ENCODE measurements around the gene SP2.

- TF ChIP-seq, protein P1, sequence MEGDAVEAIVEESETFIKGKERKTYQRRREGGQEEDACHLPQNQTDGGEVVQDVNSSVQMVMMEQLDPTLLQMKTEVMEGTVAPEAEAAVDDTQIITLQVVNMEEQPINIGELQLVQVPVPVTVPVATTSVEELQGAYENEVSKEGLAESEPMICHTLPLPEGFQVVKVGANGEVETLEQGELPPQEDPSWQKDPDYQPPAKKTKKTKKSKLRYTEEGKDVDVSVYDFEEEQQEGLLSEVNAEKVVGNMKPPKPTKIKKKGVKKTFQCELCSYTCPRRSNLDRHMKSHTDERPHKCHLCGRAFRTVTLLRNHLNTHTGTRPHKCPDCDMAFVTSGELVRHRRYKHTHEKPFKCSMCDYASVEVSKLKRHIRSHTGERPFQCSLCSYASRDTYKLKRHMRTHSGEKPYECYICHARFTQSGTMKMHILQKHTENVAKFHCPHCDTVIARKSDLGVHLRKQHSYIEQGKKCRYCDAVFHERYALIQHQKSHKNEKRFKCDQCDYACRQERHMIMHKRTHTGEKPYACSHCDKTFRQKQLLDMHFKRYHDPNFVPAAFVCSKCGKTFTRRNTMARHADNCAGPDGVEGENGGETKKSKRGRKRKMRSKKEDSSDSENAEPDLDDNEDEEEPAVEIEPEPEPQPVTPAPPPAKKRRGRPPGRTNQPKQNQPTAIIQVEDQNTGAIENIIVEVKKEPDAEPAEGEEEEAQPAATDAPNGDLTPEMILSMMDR (IDR thresholded peaks at IDR 0.05): no peak
- TF ChIP-seq POLR2AphosphoS5 (IDR thresholded peaks at IDR 0.05; ENCODE audit: low read depth, low read length): no peak
Observed at GRCh38 chr17:47928415-47928814, 32.4 kb downstream of the SP2 start.
